K562 (cell line): ENCODE results near the gene LRFN3. TPM values are rescaled to one million over a fixed set of nuclear protein-coding genes. Genes with fewer than 3 reads are reported as not detected.

Experiments used
- ARID3A ChIP-seq: IDR thresholded peaks from 2 replicates; pipeline ENCODE4 v1.6.1; 2012; ENCODE audit warnings: low read depth, low read length, improper control_type of control experiment, borderline replicate concordance
- CBFB ChIP-seq: sonication (generic); formaldehyde crosslinking; IDR thresholded peaks from 2 replicates; pipeline ENCODE4 v1.4.0; 2020; ENCODE audit warnings: mild to moderate bottlenecking, missing genetic modification reagents
- ELF1 ChIP-seq: fragments of 200-800 bp; sonication (Bioruptor generic); IDR thresholded peaks from 2 replicates; pipeline ENCODE4 v1.6.1; 2016; ENCODE audit warnings: missing genetic modification characterization, missing compliant biosample characterization
- PCBP1 ChIP-seq: fragments of 200-400 bp; formaldehyde crosslinking; IDR thresholded peaks from 2 replicates; pipeline ENCODE4 v1.6.1; 2018; ENCODE audit warnings: mild to moderate bottlenecking, low read depth, low read length; ENCODE audit not compliant: poor library complexity, severe bottlenecking
- PML ChIP-seq: IDR thresholded peaks from 2 replicates; pipeline ENCODE4 v1.6.1; 2012; ENCODE audit warnings: low read length, inconsistent platforms
- RBM25 ChIP-seq: fragments of 200-400 bp; formaldehyde crosslinking; IDR thresholded peaks from 2 replicates; pipeline ENCODE4 v1.6.1; 2018; ENCODE audit warnings: low read length, low read depth, moderate library complexity; ENCODE audit not compliant: severe bottlenecking
- SNIP1 ChIP-seq: fragments of 450-650 bp; IDR thresholded peaks from 2 replicates; pipeline ENCODE4 v1.7.1; 2017; ENCODE audit warnings: low read depth, mild to moderate bottlenecking
- TCFL5 ChIP-seq: fragments of 250-450 bp; sonication (Bioruptor Pico); conservative IDR thresholded peaks from 2 replicates; pipeline ENCODE4 v1.6.1; 2021; ENCODE audit warnings: mild to moderate bottlenecking, moderate library complexity, matching md5 sums
- VEZF1 ChIP-seq: fragments of 200-800 bp; sonication (Bioruptor generic); IDR thresholded peaks from 2 replicates; pipeline ENCODE4 v1.6.1; 2017; ENCODE audit warnings: missing genetic modification characterization, missing compliant biosample characterization
- ZNF444 ChIP-seq: fragments of 250-450 bp; sonication (Bioruptor Pico); IDR thresholded peaks from 2 replicates; pipeline ENCODE4 v1.4.0; 2020; ENCODE audit warnings: mild to moderate bottlenecking, moderate library complexity
- ZNF695 ChIP-seq: fragments of 450-650 bp; formaldehyde crosslinking; IDR thresholded peaks from 2 replicates; pipeline ENCODE4 v1.4.0; 2020; ENCODE audit warnings: mild to moderate bottlenecking, moderate library complexity
- polyA plus RNA-seq, 8 experiments: library from polyadenylated mRNA; depleted of rRNA in 4 of 8; stranded (reverse) in 5 of 8; unstranded in 3 of 8; fragments of >200 nt; fragmentation: Nextera tagmentation in 2 of 8; fragmentation: Illumina TruSeq in 1 of 8; extraction: Ambion mirVana in 2 of 8; extraction: Trizol in 1 of 8; gene quantifications; 2 replicates each; pipeline versions ENCODE4 v1.2.1 to v1.2.3, GENCODE V29; 2011 to 2014; ENCODE audit warnings: inconsistent platforms in 1 of 8, missing spikeins in 1 of 8
- total RNA-seq, 7 experiments: library from RNA; depleted of rRNA in 6 of 7; stranded (reverse); fragments of >200 nt in 6 of 7; fragmentation: Illumina TruSeq in 2 of 7; extraction: Trizol in 2 of 7; gene quantifications; 2 replicates each; pipeline versions ENCODE4 v1.2.1 to v1.2.3, GENCODE V29; 2011 to 2021; ENCODE audit warnings: low replicate concordance in 1 of 7
- TF ChIP-seq, protein P1 (sequence below): fragments of 450-650 bp; formaldehyde crosslinking; IDR thresholded peaks from 2 replicates; pipeline ENCODE4 v1.4.0; 2022; ENCODE audit warnings: missing genetic modification characterization
- TF ChIP-seq, protein P2 (sequence below): sonication (generic); formaldehyde crosslinking; IDR thresholded peaks from 2 replicates; pipeline ENCODE4 v1.8.0; 2022; ENCODE audit warnings: mild to moderate bottlenecking, missing genetic modification reagents
- TF ChIP-seq, protein P3 (sequence below): sonication (generic); formaldehyde crosslinking; IDR thresholded peaks from 2 replicates; pipeline ENCODE4 v1.8.0; 2023; ENCODE audit warnings: mild to moderate bottlenecking, missing genetic modification reagents

The LRFN3 gene
- total and polyA plus RNA-seq, 9 of the 15 experiments (the other 6 are each of a cell fraction or from before 2014, with no cell fraction given) = 0.03 to 0.12 (median 0.11) TPM; not detected in 6

- TF ChIP-seq PCBP1 (no peak), ARID3A (no peak), SNIP1 (no peak), ELF1 (tag) (no peak; the same call in 1 of the 2 replicates), ZNF695 (no peak), ZNF444 (CRISPR knock-in tag) (peak; percentile 38; the same call in 1 of the 2 replicates), VEZF1 (CRISPR knock-in tag) (peak; percentile 82), RBM25 (peak; percentile 94), TCFL5 (CRISPR knock-in tag) (no peak), CBFB (no peak), PML (no peak)
- TF ChIP-seq, protein P1, sequence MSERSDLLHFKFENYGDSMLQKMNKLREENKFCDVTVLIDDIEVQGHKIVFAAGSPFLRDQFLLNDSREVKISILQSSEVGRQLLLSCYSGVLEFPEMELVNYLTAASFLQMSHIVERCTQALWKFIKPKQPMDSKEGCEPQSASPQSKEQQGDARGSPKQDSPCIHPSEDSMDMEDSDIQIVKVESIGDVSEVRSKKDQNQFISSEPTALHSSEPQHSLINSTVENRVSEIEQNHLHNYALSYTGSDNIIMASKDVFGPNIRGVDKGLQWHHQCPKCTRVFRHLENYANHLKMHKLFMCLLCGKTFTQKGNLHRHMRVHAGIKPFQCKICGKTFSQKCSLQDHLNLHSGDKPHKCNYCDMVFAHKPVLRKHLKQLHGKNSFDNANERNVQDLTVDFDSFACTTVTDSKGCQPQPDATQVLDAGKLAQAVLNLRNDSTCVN = no peak
- TF ChIP-seq, protein P2, sequence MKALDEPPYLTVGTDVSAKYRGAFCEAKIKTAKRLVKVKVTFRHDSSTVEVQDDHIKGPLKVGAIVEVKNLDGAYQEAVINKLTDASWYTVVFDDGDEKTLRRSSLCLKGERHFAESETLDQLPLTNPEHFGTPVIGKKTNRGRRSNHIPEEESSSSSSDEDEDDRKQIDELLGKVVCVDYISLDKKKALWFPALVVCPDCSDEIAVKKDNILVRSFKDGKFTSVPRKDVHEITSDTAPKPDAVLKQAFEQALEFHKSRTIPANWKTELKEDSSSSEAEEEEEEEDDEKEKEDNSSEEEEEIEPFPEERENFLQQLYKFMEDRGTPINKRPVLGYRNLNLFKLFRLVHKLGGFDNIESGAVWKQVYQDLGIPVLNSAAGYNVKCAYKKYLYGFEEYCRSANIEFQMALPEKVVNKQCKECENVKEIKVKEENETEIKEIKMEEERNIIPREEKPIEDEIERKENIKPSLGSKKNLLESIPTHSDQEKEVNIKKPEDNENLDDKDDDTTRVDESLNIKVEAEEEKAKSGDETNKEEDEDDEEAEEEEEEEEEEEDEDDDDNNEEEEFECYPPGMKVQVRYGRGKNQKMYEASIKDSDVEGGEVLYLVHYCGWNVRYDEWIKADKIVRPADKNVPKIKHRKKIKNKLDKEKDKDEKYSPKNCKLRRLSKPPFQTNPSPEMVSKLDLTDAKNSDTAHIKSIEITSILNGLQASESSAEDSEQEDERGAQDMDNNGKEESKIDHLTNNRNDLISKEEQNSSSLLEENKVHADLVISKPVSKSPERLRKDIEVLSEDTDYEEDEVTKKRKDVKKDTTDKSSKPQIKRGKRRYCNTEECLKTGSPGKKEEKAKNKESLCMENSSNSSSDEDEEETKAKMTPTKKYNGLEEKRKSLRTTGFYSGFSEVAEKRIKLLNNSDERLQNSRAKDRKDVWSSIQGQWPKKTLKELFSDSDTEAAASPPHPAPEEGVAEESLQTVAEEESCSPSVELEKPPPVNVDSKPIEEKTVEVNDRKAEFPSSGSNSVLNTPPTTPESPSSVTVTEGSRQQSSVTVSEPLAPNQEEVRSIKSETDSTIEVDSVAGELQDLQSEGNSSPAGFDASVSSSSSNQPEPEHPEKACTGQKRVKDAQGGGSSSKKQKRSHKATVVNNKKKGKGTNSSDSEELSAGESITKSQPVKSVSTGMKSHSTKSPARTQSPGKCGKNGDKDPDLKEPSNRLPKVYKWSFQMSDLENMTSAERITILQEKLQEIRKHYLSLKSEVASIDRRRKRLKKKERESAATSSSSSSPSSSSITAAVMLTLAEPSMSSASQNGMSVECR (CRISPR knock-in tag) = peak; percentile 83
- TF ChIP-seq, protein P3, sequence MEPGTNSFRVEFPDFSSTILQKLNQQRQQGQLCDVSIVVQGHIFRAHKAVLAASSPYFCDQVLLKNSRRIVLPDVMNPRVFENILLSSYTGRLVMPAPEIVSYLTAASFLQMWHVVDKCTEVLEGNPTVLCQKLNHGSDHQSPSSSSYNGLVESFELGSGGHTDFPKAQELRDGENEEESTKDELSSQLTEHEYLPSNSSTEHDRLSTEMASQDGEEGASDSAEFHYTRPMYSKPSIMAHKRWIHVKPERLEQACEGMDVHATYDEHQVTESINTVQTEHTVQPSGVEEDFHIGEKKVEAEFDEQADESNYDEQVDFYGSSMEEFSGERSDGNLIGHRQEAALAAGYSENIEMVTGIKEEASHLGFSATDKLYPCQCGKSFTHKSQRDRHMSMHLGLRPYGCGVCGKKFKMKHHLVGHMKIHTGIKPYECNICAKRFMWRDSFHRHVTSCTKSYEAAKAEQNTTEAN = no peak
Measured at GRCh38 chr19:35908973-35909683, 27.0 kb upstream of the LRFN3 start (continued).
